Measurements from ENCODE around the gene BRCA1. TPM values are rescaled to one million over a fixed set of nuclear protein-coding genes. Genes with fewer than 3 reads are reported as not detected.
"Not testable (repeated sequence)": the region's sequence is repeated elsewhere in the genome, so short reads cannot be mapped to it uniquely, and the experiment has no call there.

BRCA1 gene
- total RNA-seq: 10 to 100 TPM; 53.5 to 61.4 TPM

GRCh38 chr17:43125133-43125966 lies at the start of gene BRCA1:
Gene BRCA1 (minus strand): TSS chr17:43125364. CDS start chr17:43124096, 1,268 bp downstream.
- Mint-ChIP-seq H3K9me3 (no peaks in the 10 kb centered on the region), H3K4me1 (peaks cover 25% of the 10 kb centered on the region), H3K27ac (peak within 1 kb of the TSS; percentile 98), H3K36me3 (peaks cover 22% of the 10 kb centered on the region), H3K27me3 (no peaks in the 10 kb centered on the region), H3K4me3 (peak within 1 kb of the TSS; percentile 97)
- DNase-seq (peak; percentile 89), ATAC-seq (ENCODE audit: low read depth) (peak; percentile 99)
- POLR2A ChIA-PET: interaction anchor here (0.6 to 3.9 kb wide), 13 partner anchors 16 to 300 kb away, joined by 3 to 27 read pairs (median 5); partner anchors contain the start of genes IFI35, NBR1, RPL27 and TMEM106A

GRCh38 chr17:43171586-43172487 lies 46.7 kb upstream of the BRCA1 start:
- ATAC-seq (ENCODE audit: low read depth): no peak

GRCh38 chr17:43170766-43171585 lies 45.8 kb upstream of the BRCA1 start, which contains the start of gene NBR1:
Gene NBR1 (plus strand): TSS chr17:43171214. CDS start chr17:43175800, 4,586 bp downstream.
- Mint-ChIP-seq H3K36me3 (peaks cover 16% of the 10 kb centered on the region), H3K9me3 (no peaks in the 10 kb centered on the region), H3K4me1 (peaks cover 30% of the 10 kb centered on the region), H3K4me3 (no peak within 1 kb of the TSS), H3K27me3 (no peaks in the 10 kb centered on the region), H3K27ac (no peak within 1 kb of the TSS)
- DNase-seq (peak; percentile 89), ATAC-seq (ENCODE audit: low read depth) (peak; percentile 86)
- POLR2A ChIA-PET: interaction anchor here (0.9 to 3.7 kb wide), 9 partner anchors 41 to 190 kb away, joined by 3 to 51 read pairs (median 4); partner anchors contain the start of genes BRCA1, RPL27 and TMEM106A

More at GRCh38 chr17:43171586-43172487, 46.7 kb upstream of the BRCA1 start:
- H3K4me3 Mint-ChIP-seq: no peak overlapping the region
- H3K27me3 Mint-ChIP-seq: no peaks in the 10 kb centered on the region
- H3K36me3 Mint-ChIP-seq: peaks cover 20% of the 10 kb centered on the region
- H3K4me1 Mint-ChIP-seq: peaks cover 32% of the 10 kb centered on the region
- no peaks in the 10 kb centered on the region for H3K9me3 Mint-ChIP-seq
- POLR2A ChIA-PET: interaction anchor here (0.7 to 3.7 kb wide), 12 partner anchors 40 to 217 kb away, joined by 3 to 51 read pairs (median 4); partner anchors contain the start of genes BRCA1, RPL27 and TMEM106A
- H3K27ac Mint-ChIP-seq: no peak overlapping the region
- DNase-seq: peak; percentile 34

- peaks cover 24% of the 10 kb centered on the region for H3K4me1 Mint-ChIP-seq
- H3K27ac Mint-ChIP-seq: no peak overlapping the region
- DNase-seq: peak; percentile 80
- no peaks in the 10 kb centered on the region for H3K9me3 Mint-ChIP-seq
- no peak overlapping the region for H3K4me3 Mint-ChIP-seq
- ATAC-seq (ENCODE audit: low read depth): peak; percentile 80
- peaks cover 10% of the 10 kb centered on the region for H3K36me3 Mint-ChIP-seq
- POLR2A ChIA-PET: interaction anchor here (0.6 to 3.3 kb wide), 8 partner anchors 43 to 1213 kb away, joined by 3 to 25 read pairs (median 4); partner anchors contain the start of genes BRCA1 and VAT1
- H3K27me3 Mint-ChIP-seq: no peaks in the 10 kb centered on the region
These were observed 45.1 kb upstream of the BRCA1 start for GRCh38 chr17:43170140-43170765.

DNA sequence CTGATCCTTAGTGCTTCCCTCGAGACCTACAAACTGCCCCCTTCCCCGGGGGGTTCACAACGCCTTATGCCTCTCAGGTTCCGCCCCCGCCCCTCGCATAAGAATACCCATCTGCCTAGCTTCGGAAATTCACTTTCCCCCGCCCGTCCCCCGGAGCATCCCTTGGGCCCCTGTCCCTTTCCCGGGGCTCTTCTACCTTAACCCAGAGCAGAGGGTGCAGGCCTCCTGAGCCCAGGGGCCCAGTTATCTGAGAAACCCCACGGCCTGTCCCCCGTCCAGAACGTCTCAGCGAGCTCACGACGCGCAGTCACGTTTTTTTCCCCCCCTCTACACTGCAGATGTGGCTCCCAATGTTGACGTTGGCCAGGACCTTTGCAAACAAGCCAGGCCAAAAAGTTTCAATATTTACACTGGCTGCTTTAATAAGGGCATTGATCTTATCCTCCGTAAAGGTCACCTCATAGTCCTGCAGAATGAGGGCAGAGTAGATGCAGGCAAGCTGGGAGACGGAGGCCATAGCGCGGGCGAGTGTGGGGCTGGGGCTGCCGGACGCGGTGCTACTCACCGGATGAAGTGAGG lies 44.5 kb upstream of the BRCA1 start:
- peaks cover 7% of the 10 kb centered on the region for H3K36me3 Mint-ChIP-seq
- H3K4me3 Mint-ChIP-seq: no peak overlapping the region
- H3K9me3 Mint-ChIP-seq: no peaks in the 10 kb centered on the region
- ATAC-seq (ENCODE audit: low read depth) (peak; percentile 20), DNase-seq (peak; percentile 38)
- H3K4me1 Mint-ChIP-seq: peaks cover 21% of the 10 kb centered on the region
- POLR2A ChIA-PET: interaction anchor here (0.6 to 3.3 kb wide), 10 partner anchors 41 to 1213 kb away, joined by 3 to 25 read pairs (median 4); partner anchors contain the start of genes BRCA1 and VAT1
- H3K27ac Mint-ChIP-seq: no peak overlapping the region
- no peaks in the 10 kb centered on the region for H3K27me3 Mint-ChIP-seq

GRCh38 chr17:43165971-43166370 lies 40.8 kb upstream of the BRCA1 start:
- H3K4me3 Mint-ChIP-seq; H3K9me3 Mint-ChIP-seq; H3K27me3 Mint-ChIP-seq; H3K36me3 Mint-ChIP-seq; H3K27ac Mint-ChIP-seq; POLR2A ChIA-PET; DNase-seq; ATAC-seq (ENCODE audit: low read depth): not testable (repeated sequence)
- peaks cover 12% of the 10 kb centered on the region for H3K4me1 Mint-ChIP-seq

- H3K4me3 Mint-ChIP-seq; H3K27me3 Mint-ChIP-seq; DNase-seq; H3K4me1 Mint-ChIP-seq; H3K27ac Mint-ChIP-seq; H3K36me3 Mint-ChIP-seq; ATAC-seq (ENCODE audit: low read depth); H3K9me3 Mint-ChIP-seq; POLR2A ChIA-PET: not testable (repeated sequence)
These were observed 34.8 kb upstream of the BRCA1 start for GRCh38 chr17:43159957-43160356.

GRCh38 chr17:43159232-43159631 lies 34.1 kb upstream of the BRCA1 start:
- H3K9me3 Mint-ChIP-seq; H3K4me1 Mint-ChIP-seq; H3K36me3 Mint-ChIP-seq; H3K27ac Mint-ChIP-seq; POLR2A ChIA-PET; DNase-seq; H3K27me3 Mint-ChIP-seq; ATAC-seq (ENCODE audit: low read depth); H3K4me3 Mint-ChIP-seq: not testable (repeated sequence)

DNA sequence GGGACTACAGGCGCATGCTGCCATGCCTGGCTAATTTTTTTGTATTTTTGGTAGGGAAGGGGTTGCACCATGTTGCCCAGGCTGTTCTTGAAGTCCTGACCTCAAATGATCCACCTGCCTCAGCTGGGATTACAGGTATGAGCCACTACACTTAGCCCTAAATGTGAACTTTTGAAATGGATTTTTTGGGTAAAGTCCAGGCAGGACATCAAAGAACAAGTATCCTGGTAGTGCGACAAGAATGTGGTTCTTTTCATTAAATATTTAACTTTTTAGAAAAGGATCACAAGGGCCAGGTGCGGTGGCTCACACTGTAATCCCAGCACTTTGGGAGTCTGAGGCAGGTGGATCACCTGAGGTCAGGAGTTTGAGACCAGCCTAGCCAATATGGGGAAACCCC lies 30.5 kb upstream of the BRCA1 start:
- POLR2A ChIA-PET: no interaction called here
- Mint-ChIP-seq H3K9me3 (peaks cover 4% of the 10 kb centered on the region), H3K4me3 (no peak overlapping the region), H3K27me3 (no peaks in the 10 kb centered on the region), H3K27ac (no peak overlapping the region), H3K4me1 (no peaks in the 10 kb centered on the region), H3K36me3 (peaks cover 10% of the 10 kb centered on the region)
- ATAC-seq (ENCODE audit: low read depth): no peak
- no peak for DNase-seq

- H3K9me3 Mint-ChIP-seq; POLR2A ChIA-PET; DNase-seq; H3K4me3 Mint-ChIP-seq; ATAC-seq (ENCODE audit: low read depth); H3K27ac Mint-ChIP-seq; H3K4me1 Mint-ChIP-seq; H3K27me3 Mint-ChIP-seq: not testable (repeated sequence)
- peaks cover 14% of the 10 kb centered on the region for H3K36me3 Mint-ChIP-seq
These were observed 28.2 kb upstream of the BRCA1 start for GRCh38 chr17:43153197-43153835.

DNA sequence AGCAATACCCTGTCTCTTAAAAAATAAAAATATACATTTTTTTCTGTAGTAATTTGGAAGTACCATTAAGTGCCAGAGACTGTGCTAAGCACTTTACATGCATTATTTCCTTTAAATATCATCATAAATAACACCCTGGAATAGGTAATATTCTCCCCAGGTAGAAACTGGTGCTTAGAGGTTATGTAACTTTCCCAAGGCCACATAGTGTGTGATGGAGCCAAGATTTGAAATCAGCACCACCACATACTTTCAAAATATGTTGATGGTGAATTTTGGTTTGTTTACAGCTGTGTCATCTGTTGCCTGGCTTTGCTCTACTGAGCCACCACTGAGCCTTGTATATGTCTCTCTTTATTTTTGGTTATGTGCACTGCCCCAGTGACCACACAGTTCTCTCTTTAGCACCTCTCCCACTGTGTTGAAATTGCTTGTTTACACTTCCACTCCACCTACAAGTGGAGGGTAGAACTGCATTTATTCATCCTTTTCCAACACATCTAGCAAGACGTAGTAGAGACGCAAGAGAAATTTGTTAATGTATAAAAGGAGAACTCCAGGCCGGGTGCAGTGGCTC lies 26.8 kb upstream of the BRCA1 start:
- DNase-seq (no peak), ATAC-seq (ENCODE audit: low read depth) (no peak)
- Mint-ChIP-seq H3K27ac (no peak overlapping the region), H3K36me3 (peaks cover 13% of the 10 kb centered on the region), H3K4me1 (no peaks in the 10 kb centered on the region), H3K27me3 (no peaks in the 10 kb centered on the region), H3K9me3 (peaks cover 4% of the 10 kb centered on the region), H3K4me3 (no peak overlapping the region)
- POLR2A ChIA-PET: no interaction called here

Data from activated naive CD8-positive, alpha-beta T cell treated with anti-CD3 and anti-CD28 coated beads, Interleukin-2, amount 10 ng/mL, durations not matched to agents 7 days and 5 days (primary cell).